ENCODE results near the gene TWSG1. TPM values are rescaled to one million over a fixed set of nuclear protein-coding genes. Genes with fewer than 3 reads are reported as not detected.

Gene TWSG1
- total RNA-seq, 1 experiment from 2014 or later, result 19.3 TPM

DNA sequence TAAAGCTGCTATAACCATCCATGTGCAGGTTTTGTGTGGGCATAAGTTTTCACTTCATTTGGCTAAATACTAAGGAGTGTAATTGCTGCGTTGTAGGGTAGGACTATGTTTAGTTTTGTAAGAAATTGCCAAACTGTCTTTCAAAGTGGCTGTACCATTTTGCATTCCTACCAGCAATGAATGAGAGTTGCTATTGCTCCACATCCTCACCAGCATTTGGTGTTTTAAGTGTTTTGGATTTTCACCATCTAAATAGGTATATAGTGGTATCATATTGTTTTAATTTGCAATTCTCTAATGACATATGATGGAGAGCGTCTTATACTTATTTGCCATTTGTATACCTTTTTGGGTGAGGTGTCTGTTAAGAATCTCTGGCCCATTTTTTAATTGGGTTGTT lies 12.2 kb downstream of the TWSG1 start:
- Mint-ChIP-seq H3K4me3 (no peak overlapping the region), H3K9me3 (peaks cover 9% of the 10 kb centered on the region), H3K36me3 (peaks cover 9% of the 10 kb centered on the region), H3K27ac (no peak overlapping the region), H3K27me3 (ENCODE audit: low read depth) (no peaks in the 10 kb centered on the region), H3K4me1 (peaks cover 8% of the 10 kb centered on the region)
- ChIA-PET CTCF (no interaction called here), POLR2A (no interaction called here)
- DNase-seq (ENCODE audit: low spot score), result no peak
- no peak for ATAC-seq
- TF ChIP-seq GTF2I (CRISPR knock-in tag; conservative IDR thresholded peaks at IDR 0.05), result 0 out of 2 replicates have a peak, but pooled peaks have one; percentile 31
- TF ChIP-seq RORB (CRISPR knock-in tag; IDR thresholded peaks at IDR 0.05), result no peak
- TF ChIP-seq, protein P1, sequence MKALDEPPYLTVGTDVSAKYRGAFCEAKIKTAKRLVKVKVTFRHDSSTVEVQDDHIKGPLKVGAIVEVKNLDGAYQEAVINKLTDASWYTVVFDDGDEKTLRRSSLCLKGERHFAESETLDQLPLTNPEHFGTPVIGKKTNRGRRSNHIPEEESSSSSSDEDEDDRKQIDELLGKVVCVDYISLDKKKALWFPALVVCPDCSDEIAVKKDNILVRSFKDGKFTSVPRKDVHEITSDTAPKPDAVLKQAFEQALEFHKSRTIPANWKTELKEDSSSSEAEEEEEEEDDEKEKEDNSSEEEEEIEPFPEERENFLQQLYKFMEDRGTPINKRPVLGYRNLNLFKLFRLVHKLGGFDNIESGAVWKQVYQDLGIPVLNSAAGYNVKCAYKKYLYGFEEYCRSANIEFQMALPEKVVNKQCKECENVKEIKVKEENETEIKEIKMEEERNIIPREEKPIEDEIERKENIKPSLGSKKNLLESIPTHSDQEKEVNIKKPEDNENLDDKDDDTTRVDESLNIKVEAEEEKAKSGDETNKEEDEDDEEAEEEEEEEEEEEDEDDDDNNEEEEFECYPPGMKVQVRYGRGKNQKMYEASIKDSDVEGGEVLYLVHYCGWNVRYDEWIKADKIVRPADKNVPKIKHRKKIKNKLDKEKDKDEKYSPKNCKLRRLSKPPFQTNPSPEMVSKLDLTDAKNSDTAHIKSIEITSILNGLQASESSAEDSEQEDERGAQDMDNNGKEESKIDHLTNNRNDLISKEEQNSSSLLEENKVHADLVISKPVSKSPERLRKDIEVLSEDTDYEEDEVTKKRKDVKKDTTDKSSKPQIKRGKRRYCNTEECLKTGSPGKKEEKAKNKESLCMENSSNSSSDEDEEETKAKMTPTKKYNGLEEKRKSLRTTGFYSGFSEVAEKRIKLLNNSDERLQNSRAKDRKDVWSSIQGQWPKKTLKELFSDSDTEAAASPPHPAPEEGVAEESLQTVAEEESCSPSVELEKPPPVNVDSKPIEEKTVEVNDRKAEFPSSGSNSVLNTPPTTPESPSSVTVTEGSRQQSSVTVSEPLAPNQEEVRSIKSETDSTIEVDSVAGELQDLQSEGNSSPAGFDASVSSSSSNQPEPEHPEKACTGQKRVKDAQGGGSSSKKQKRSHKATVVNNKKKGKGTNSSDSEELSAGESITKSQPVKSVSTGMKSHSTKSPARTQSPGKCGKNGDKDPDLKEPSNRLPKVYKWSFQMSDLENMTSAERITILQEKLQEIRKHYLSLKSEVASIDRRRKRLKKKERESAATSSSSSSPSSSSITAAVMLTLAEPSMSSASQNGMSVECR (CRISPR knock-in tag; IDR thresholded peaks at IDR 0.05; ENCODE audit: borderline replicate concordance), result no peak
- TF ChIP-seq, protein P2, sequence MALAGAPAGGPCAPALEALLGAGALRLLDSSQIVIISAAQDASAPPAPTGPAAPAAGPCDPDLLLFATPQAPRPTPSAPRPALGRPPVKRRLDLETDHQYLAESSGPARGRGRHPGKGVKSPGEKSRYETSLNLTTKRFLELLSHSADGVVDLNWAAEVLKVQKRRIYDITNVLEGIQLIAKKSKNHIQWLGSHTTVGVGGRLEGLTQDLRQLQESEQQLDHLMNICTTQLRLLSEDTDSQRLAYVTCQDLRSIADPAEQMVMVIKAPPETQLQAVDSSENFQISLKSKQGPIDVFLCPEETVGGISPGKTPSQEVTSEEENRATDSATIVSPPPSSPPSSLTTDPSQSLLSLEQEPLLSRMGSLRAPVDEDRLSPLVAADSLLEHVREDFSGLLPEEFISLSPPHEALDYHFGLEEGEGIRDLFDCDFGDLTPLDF (CRISPR knock-in tag; IDR thresholded peaks at IDR 0.05), result no peak
- no peak for TF ChIP-seq ATF1 (CRISPR knock-in tag; IDR thresholded peaks at IDR 0.05)
- TF ChIP-seq HMGA2 (CRISPR knock-in tag; IDR thresholded peaks at IDR 0.05), result no peak
- no peak for TF ChIP-seq NFATC4 (CRISPR knock-in tag; IDR thresholded peaks at IDR 0.05)

DNA sequence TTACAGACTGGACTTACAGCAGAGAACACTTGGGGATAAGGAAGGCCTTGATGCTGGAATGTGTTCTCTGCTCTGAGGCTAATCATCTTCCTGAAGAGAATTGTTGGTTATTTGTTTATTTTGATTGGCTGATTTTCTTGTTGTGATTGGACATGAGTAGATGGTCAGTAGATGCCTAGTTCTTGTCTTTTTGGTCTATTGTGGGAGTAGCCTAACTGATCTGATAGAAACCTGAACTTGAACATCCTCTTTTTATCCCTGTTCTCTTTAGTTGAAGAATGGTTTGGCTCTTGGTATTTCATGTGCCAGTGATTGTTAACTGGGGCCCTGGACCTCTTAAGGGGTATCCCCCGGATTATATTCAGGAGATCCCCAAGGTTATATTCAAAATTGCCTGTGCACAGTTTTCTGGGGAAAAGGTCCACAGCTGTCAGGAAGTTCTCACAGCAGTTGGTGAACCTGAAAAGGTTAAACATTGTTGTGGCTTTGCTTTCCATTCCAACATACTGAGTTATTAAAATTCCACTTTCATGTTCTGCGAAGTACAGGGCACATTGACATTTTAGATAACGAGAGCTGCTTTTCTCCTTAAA lies 13.6 kb downstream of the TWSG1 start:
- ChIA-PET POLR2A (no interaction called here), CTCF (interaction anchor here (0.7 kb wide), 1 partner anchor 18 kb away, joined by 4 read pairs; no protein-coding TSS in a partner anchor)
- peaks cover 9% of the 10 kb centered on the region for H3K9me3 Mint-ChIP-seq
- H3K27me3 Mint-ChIP-seq (ENCODE audit: low read depth), result no peaks in the 10 kb centered on the region
- H3K4me3 Mint-ChIP-seq, result no peak overlapping the region
- TF ChIP-seq, protein P3, sequence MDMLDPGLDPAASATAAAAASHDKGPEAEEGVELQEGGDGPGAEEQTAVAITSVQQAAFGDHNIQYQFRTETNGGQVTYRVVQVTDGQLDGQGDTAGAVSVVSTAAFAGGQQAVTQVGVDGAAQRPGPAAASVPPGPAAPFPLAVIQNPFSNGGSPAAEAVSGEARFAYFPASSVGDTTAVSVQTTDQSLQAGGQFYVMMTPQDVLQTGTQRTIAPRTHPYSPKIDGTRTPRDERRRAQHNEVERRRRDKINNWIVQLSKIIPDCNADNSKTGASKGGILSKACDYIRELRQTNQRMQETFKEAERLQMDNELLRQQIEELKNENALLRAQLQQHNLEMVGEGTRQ (CRISPR knock-in tag; IDR thresholded peaks at IDR 0.05), result no peak
- TF ChIP-seq MYBL2 (CRISPR knock-in tag; IDR thresholded peaks at IDR 0.05) (no peak), NR2C2 (CRISPR knock-in tag; IDR thresholded peaks at IDR 0.05) (no peak), ETV6 (CRISPR knock-in tag; IDR thresholded peaks at IDR 0.05) (no peak), ZNF317 (CRISPR knock-in tag; IDR thresholded peaks at IDR 0.05; ENCODE audit: borderline replicate concordance, low read depth) (no peak)
- TF ChIP-seq, protein P4, sequence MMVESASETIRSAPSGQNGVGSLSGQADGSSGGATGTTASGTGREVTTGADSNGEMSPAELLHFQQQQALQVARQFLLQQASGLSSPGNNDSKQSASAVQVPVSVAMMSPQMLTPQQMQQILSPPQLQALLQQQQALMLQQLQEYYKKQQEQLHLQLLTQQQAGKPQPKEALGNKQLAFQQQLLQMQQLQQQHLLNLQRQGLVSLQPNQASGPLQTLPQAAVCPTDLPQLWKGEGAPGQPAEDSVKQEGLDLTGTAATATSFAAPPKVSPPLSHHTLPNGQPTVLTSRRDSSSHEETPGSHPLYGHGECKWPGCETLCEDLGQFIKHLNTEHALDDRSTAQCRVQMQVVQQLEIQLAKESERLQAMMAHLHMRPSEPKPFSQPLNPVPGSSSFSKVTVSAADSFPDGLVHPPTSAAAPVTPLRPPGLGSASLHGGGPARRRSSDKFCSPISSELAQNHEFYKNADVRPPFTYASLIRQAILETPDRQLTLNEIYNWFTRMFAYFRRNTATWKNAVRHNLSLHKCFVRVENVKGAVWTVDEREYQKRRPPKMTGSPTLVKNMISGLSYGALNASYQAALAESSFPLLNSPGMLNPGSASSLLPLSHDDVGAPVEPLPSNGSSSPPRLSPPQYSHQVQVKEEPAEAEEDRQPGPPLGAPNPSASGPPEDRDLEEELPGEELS (CRISPR knock-in tag; IDR thresholded peaks at IDR 0.05), result no peak
- TF ChIP-seq, protein P5, sequence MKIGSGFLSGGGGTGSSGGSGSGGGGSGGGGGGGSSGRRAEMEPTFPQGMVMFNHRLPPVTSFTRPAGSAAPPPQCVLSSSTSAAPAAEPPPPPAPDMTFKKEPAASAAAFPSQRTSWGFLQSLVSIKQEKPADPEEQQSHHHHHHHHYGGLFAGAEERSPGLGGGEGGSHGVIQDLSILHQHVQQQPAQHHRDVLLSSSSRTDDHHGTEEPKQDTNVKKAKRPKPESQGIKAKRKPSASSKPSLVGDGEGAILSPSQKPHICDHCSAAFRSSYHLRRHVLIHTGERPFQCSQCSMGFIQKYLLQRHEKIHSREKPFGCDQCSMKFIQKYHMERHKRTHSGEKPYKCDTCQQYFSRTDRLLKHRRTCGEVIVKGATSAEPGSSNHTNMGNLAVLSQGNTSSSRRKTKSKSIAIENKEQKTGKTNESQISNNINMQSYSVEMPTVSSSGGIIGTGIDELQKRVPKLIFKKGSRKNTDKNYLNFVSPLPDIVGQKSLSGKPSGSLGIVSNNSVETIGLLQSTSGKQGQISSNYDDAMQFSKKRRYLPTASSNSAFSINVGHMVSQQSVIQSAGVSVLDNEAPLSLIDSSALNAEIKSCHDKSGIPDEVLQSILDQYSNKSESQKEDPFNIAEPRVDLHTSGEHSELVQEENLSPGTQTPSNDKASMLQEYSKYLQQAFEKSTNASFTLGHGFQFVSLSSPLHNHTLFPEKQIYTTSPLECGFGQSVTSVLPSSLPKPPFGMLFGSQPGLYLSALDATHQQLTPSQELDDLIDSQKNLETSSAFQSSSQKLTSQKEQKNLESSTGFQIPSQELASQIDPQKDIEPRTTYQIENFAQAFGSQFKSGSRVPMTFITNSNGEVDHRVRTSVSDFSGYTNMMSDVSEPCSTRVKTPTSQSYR (CRISPR knock-in tag; IDR thresholded peaks at IDR 0.05), result no peak
- H3K36me3 Mint-ChIP-seq, result peaks cover 9% of the 10 kb centered on the region
- no peak overlapping the region for H3K27ac Mint-ChIP-seq
- no peak for DNase-seq (ENCODE audit: low spot score)
- no peak for ATAC-seq
- peaks cover 8% of the 10 kb centered on the region for H3K4me1 Mint-ChIP-seq
